Heart right ventricle (tissue), 16 donors: ENCODE data around the gene CALB2. TPM values are rescaled to one million over a fixed set of nuclear protein-coding genes. Genes with fewer than 3 reads are reported as not detected.

Experiments
- ATAC-seq, 8 donors: fragments of 200-7000 bp; cut with Tn5 transposase; one replicate each; pipeline ENCODE4 v1.9.1; 2020; ENCODE audit warnings: mild to moderate bottlenecking in 8 of 8, moderate library complexity in 8 of 8, moderate number of reproducible peaks in 1 of 8
- DNase-seq, 2 donors: peaks; one replicate each; pipeline ENCODE4 v3.0.0-alpha.2; 2020
- H3K27ac ChIP-seq, 10 donors: fragments of 200-600 bp; sonication (generic) in 2 of 10; one replicate each; pipeline versions ENCODE4 v1.5.0 to v1.8.0; 2020 to 2022; ENCODE audit warnings: mild to moderate bottlenecking in 3 of 10
- H3K27me3 ChIP-seq, 7 donors: fragments of 200-600 bp; one replicate each; pipeline ENCODE4 v1.8.0; 2021 to 2022; ENCODE audit warnings: mild to moderate bottlenecking in 2 of 7
- H3K36me3 ChIP-seq, 9 donors: fragments of 200-600 bp; sonication (generic) in 1 of 9; one replicate each; pipeline versions ENCODE4 v1.5.0 to v1.8.0; 2020 to 2022; ENCODE audit warnings: mild to moderate bottlenecking in 2 of 9
- H3K4me1 ChIP-seq, 9 donors: fragments of 200-600 bp; sonication (generic) in 1 of 9; one replicate each; pipeline versions ENCODE4 v1.5.0 to v1.8.0; 2020 to 2022; ENCODE audit warnings: mild to moderate bottlenecking in 4 of 9
- H3K4me3 ChIP-seq, 10 donors: fragments of 200-600 bp; sonication (generic) in 2 of 10; one replicate each; pipeline versions ENCODE4 v1.5.0 to v1.8.0; 2020 to 2022; ENCODE audit warnings: mild to moderate bottlenecking in 7 of 10, moderate library complexity in 2 of 10
- H3K9me3 ChIP-seq, 11 donors: fragments of 200-600 bp in 10 of 11; sonication (generic) in 2 of 11; one replicate each; pipeline versions ENCODE4 v1.5.0 to v1.8.0; 2013 to 2022; ENCODE audit warnings: mild to moderate bottlenecking in 2 of 11, control low read depth in 1 of 11, moderate library complexity in 1 of 11
- WGBS, 2 donors: extraction: QIAGEN DNeasy Blood & Tissue Kit; methylation state at CpG; one replicate each; pipeline ENCODE4 v1.1.7; 2013; ENCODE audit warnings: inconsistent platforms in 1 of 2; 5-methylcytosine and 5-hydroxymethylcytosine counted together
- intact Hi-C, 10 donors: fragments of 100-400 bp; cut with DNase I; formaldehyde crosslinking; loops; one replicate each; pipeline versions ENCODE4 v1.11.1 to v1.14.2; 2022
- polyA plus RNA-seq, 2 donors: library from polyadenylated mRNA; stranded (reverse); fragments of 200-250 nt; gene quantifications; one replicate each; pipeline ENCODE4 v1.2.3, GENCODE V29; 2013
- total RNA-seq, 10 donors: library from RNA; stranded (reverse); fragmentation: NEBNext Ultra II Directional in 3 of 10; extraction: Animal tissue kit (Norgen Biotek cat#: 25700) in 3 of 10; gene quantifications; one replicate each; pipeline versions ENCODE4 v1.2.1 to v1.2.4, GENCODE V29; 2021 to 2023
- TF ChIP-seq, protein P1 (sequence below), 9 donors: fragments of 200-600 bp; sonication (generic) in 2 of 9; IDR thresholded peaks; one replicate each; pipeline versions ENCODE4 v1.5.0 to v1.8.0; 2021 to 2022; ENCODE audit warnings: antibody characterized with exemption in 9 of 9, mild to moderate bottlenecking in 5 of 9, moderate library complexity in 1 of 9
- donor health status: Arrhythmogenic right ventricular cardiomyopathy.
- donor health status: ischemic (EF 13 %, LVEDD 7.1; RV severe dilation, severe dysfunction).
- donor health status: healthy with polysubstance abuse.
- donor health status: DM: no; HTN: yes; CAD: no.
- donor health status: DM: no; HTN: no; CAD: no.
- donor health status: ischemic (EF 25% LVEDD 6.9; RV normal size, moderate dysfunction).
- donor health status: ischemic (EF 25% LVEDD 5.7; RV mildly dilated, moderate dysfunction).
- donor health status: healthy.
- donor health status: DM: yes; HTN: yes; CAD: no.
- donor health status: Ischemic cardiomyopathy.
- donor health status: ischemic (EF 35%, LVEDD 5.7; RV mildly dilated, moderate dysfunction).
- donor health status: nonischemic (EF 11% LVEDD 7.7; RV severe dilation, severe dysfunction).
- donor health status: DM: yes; HTN: yes; CAD: no.
- donor health status: PGD.
- donor health status: ischemic (EF 29% LVEDD 5.4; RV normal size, mild dysfunction).
- donor health status: nonischemic (EF 23%, LVEDD 6.1; RV moderate dilation, normal function).

CALB2 gene
- total and polyA plus RNA-seq, 12 donors, result 0.16 to 3.7 (median 1.2) TPM; not detected in 3

DNA sequence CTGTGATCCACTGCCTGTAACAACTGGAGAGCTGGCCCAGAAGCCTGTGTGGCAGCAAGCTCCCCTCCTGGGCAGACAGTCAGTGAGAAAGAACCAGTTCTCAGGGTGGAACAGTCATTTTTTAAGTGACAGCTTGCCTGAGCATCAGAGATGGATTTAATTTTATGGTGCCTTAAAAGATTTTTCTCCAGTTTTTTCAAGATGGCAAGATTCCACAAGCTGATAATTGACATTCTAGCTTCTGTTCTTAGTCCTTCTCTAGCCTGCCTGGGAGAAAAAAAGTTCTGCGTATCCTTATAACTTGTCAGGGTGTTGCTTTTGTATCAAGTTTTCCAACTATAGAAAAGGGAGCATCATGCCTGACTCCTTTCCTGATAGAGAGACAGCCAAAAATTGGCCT lies 21.2 kb downstream of the CALB2 start:
- 94 to 97% methylated on average over 1 of the region's 1 CpG for WGBS, 2 donors

DNA sequence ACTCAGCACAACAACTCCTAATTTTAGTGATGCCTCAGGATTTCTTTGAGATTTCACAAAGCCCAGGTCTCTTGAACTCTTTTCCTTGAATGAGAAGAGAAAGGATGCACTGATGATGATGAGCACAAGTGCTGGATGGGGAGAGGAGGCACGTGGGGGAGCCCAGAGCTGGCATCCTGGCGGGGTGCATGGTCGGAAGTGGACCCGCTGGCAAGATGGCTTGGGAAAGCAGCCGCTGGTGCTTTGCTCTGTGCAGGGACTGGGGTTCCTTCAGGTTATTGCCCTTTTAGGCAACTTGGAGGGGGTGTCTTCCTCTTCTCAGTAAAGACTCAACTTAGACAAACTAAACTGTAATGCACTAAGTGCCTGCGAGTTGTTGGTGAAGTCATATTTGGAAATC lies 22.3 kb downstream of the CALB2 start:
- Histone ChIP-seq H3K4me1 (no peaks in the 10 kb centered on the region), H3K4me3 (no peak overlapping the region), H3K27me3 (peaks cover 8 to 28% (median 22%) of the 10 kb centered on the region in 7 donors), H3K9me3 (no peaks in the 10 kb centered on the region), H3K27ac (no peak overlapping the region), H3K36me3 (no peaks in the 10 kb centered on the region)
- intact Hi-C loops, result no loop called here
- TF ChIP-seq, protein P1, sequence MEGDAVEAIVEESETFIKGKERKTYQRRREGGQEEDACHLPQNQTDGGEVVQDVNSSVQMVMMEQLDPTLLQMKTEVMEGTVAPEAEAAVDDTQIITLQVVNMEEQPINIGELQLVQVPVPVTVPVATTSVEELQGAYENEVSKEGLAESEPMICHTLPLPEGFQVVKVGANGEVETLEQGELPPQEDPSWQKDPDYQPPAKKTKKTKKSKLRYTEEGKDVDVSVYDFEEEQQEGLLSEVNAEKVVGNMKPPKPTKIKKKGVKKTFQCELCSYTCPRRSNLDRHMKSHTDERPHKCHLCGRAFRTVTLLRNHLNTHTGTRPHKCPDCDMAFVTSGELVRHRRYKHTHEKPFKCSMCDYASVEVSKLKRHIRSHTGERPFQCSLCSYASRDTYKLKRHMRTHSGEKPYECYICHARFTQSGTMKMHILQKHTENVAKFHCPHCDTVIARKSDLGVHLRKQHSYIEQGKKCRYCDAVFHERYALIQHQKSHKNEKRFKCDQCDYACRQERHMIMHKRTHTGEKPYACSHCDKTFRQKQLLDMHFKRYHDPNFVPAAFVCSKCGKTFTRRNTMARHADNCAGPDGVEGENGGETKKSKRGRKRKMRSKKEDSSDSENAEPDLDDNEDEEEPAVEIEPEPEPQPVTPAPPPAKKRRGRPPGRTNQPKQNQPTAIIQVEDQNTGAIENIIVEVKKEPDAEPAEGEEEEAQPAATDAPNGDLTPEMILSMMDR (IDR thresholded peaks at IDR 0.05), result no peak
- DNase-seq (no peak), ATAC-seq (no peak)
- WGBS, 2 donors, result 60 to 70% methylated on average over 6 of the region's 6 CpGs

More for the DNA sequence above, 21.2 kb downstream of the CALB2 start:
- TF ChIP-seq, protein P1 (IDR thresholded peaks at IDR 0.05), result no peak
- no peak for ATAC-seq
- intact Hi-C loops, result no loop called here
- Histone ChIP-seq H3K9me3 (no peaks in the 10 kb centered on the region), H3K27ac (no peak overlapping the region), H3K4me1 (no peaks in the 10 kb centered on the region), H3K36me3 (no peaks in the 10 kb centered on the region), H3K27me3 (peaks cover under 1 to 24% (median 15%) of the 10 kb centered on the region in 7 donors), H3K4me3 (no peak overlapping the region)
- DNase-seq, result no peak

DNA sequence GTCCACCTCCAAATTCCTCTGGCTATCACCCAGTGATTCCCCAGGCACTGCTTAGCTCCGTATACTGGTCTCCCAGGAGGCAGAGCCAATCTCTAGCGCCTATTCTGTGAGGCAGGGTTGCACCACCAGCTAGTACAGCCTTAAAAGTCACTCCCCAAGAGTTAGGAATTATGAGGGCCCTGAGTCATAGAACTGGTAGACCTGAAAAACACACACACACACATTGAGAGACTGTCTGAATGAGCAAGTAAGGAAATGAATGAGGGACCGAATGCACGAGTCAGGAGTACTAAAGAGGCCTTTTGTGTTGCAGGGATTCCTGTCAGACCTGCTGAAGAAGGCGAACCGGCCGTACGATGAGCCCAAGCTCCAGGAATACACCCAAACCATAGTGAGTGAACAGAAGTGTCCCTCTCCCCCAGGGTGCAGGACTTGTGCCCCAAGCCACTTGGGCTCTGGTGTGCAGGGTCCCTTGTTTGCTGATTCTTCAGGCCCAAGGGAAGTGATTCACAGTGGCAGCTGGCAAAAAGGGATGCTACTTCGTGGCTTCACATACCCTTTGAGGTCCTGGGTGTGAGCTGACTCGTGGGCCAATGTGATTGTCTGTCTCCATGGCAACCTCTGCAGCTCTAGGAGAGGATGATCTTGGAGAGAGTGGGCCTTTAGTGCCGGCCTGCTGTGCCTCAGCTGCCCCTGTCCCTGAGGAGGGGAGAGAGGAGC lies 24.7 kb downstream of the CALB2 start:
- 58 to 61% methylated on average over 11 of the region's 11 CpGs for WGBS, 2 donors
- ATAC-seq (no peak), DNase-seq (no peak)
- intact Hi-C loops, result no loop called here
- Histone ChIP-seq H3K4me1 (no peaks in the 10 kb centered on the region), H3K4me3 (no peak overlapping the region), H3K36me3 (no peaks in the 10 kb centered on the region), H3K27ac (no peak overlapping the region), H3K9me3 (no peaks in the 10 kb centered on the region), H3K27me3 (peaks cover 8 to 44% (median 42%) of the 10 kb centered on the region in 7 donors)
- TF ChIP-seq, protein P1 (IDR thresholded peaks at IDR 0.05), result no peak

DNA sequence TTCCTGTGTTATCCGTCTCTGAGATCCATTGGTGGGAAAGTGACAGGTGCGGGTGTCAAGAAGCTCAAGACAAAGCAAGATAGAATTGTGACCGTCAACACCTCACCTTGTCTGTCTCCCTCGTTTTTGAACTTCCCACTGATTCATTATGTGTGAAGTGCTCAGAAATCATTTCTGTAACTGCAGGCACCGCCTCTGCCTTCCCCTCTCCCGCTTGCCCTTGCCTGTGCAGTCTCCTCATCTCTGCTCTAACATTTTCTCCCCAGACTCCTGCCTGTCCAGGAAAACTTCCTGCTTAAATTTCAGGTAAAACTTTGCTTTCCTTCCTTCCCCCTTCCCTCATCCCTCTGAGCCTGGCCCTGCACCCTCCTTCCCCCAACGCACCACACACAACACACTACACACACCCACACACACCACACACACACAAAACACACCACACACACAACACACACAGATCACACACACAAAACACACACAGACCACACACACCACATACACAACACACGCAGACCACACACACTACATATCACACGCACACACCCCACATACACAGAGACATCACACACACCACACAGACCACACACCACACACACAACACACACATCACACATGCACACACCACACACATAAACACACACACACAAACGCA lies 25.7 kb downstream of the CALB2 start:
- no peak for DNase-seq
- Histone ChIP-seq H3K4me1 (no peaks in the 10 kb centered on the region), H3K36me3 (no peaks in the 10 kb centered on the region), H3K27me3 (peaks cover 8 to 54% (median 44%) of the 10 kb centered on the region in 7 donors), H3K4me3 (no peak overlapping the region), H3K27ac (no peak overlapping the region), H3K9me3 (no peaks in the 10 kb centered on the region)
- no peak for ATAC-seq
- TF ChIP-seq, protein P1 (IDR thresholded peaks at IDR 0.05), result no peak
- intact Hi-C loops, result no loop called here
- WGBS, 2 donors, result 49 to 59% methylated on average over 10 of the region's 10 CpGs
